NCI-H2081 treated with DMSO at 0.1 percent for 48 hours (cell line): ENCODE measurements around the gene RNF26.

Experiments used
- DNase-seq: peaks from one replicate; lab custom pipeline; 2025; lab: John Stamatoyannopoulos, UW

The RNF26 gene

DNA sequence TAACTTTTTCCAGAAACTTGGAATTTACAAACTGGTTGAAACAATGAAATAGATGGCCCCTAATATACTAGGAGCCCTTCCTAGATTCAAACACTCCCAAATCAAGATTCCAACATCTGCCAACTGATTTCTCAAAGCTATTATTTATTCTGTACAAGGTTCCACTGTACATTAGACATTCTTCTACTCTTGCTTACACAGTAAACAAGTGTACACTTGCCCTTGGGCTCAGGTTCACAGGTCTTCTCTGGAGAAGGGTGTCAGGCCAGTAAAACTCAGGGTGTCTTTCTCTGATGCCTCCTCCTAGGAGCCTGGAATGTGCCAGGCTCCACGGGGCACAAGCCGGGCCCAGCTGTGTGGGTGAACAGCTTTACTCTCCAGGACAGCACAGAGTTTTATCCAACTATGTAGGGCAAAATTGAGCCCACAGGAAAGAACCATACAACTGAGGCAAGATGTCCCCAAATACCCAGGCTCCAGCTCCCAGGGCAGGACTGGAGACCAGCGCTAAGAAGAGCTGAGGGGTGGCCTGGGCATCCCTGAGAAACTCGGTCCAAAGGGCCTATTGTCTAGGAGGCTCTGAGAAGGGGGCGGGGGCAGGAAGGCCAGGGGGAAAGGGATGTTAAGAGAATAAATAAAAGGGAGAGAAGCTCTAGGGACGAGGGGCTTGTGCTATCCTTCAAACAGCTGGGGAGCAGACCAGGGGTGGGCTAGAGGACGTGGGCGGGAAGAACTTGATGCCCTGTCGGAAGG, 20.9 kb downstream of the RNF26 start:
- DNase-seq, result no peak

DNA sequence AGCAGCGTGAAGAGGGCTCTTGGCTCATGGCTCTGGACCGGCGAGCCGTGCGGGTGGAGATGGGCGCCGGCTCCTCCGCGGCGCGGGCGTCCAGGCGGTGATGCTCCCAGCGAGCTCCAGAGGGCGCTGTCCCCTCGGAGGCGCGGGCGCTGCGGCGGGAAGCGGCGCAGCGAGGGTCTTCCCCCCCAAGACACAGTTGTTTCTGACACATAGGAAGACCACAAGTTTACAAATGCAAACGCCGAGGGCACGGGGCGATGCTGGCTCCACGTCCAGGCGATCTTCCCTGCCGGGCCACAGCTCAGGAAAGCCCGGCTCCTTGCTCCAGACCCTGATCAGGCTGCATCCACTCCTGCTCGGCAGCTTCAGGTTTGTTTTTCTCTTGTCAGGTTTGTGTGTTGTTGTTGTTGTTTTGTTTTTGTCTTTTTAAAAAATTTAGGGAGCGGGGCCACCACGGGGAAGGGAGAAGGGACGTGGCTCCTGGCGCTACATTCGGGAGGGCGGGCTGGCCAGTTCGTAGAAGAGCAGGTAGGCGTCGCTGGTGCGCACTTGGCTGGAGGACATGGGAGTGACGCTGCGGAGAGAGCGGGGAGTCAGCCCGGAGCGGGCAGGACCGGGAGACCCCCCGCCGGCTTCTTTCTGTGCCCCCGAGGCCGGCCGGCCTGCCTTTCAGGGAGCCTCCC, 22.2 kb downstream of the RNF26 start:
- no peak for DNase-seq

DNA sequence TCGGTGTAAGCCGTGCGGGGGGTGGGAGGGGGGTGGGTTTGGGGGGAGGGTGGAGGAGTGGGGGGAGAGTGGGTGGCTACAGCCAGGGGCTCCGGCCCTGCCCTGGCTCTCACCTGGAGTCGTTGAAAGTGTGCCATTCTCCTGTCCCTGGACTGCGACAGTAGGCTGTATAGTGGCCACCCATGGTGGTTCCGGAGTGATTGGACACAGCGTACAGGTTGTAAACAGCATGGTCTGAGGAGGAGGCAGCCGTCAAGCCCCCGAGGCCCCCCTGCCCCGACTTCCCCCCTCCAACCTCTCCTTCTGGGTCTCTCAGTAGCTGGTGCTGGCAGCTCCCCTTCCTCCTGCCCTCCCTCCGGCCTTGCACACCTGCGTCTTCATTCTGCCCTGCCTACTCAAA, 22.7 kb downstream of the RNF26 start:
- DNase-seq, result no peak

DNA sequence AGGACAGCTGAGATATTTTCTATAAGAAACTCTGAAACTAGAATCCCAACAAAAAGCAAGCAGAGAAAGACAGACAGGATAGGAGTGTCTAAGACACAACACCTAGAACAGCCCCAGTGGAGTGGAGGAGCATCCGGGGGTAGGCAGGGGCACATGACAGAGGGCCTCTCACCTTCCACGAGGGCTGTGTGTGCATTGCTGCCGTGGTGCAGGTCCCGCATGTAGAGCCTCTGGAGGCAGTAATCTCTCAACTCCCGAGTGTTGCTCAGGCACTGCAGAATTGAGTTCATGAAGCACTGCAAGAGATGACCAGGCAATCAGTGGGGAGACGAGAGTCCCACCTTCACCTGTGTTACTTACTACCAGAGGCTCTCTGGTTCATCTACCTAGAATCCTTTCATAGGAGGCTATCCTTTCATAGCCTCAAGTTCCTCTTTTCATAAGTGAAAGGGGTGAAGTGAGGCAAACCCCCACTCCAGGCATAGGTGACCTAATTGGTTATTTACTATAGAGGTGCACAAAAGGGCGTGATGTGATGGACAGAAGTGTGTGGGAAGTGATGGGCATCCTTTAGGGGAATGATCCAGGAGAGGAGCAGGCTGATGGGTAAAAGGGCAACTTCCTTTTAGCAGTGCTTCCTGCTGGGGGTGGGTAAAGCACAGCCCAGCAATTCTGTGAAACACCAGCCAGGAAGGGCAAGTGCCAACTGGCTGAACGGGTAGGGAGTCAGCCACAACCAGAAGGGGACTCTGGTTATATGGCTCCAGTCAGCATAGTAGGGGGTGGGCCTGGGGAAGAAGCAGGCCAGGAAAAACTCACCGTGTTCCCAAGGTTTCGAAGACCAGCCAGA, 25.3 kb downstream of the RNF26 start:
- no peak for DNase-seq

DNA sequence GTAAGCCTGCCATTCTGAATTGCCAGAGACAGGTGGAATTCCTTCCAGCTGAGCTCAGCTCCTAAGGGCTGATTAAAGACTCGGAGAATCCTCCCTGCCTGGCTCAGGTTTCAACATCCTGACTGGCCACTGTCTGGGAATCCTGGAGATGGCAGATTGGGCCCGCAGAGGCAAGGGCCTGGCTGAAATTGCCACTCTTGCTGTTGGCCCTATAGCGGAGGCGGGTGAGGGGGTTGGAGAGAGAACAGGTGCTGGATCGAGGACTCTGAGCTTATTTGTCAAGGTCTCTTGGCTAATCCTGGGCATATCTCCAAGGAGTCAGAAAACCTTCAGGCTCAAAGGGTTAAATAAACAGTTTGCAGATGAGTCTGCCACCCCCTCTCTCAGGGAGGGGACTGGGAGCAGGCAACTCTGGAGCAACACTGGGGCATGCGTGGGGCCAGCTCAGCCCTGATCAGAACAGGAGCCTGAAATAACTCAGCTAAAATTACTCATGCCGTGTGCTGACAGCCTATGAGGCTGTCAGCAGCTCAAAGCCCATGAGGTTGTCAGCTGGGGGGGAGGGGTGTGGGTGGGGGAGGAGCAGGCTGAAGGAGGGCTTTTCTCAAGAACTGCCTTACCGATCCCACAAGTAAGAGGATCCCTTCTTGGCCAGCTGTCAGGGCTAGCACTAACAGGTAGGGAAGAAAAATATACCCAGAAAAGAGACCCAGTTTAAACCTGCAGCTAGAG, 26.9 kb downstream of the RNF26 start:
- no peak for DNase-seq

DNA sequence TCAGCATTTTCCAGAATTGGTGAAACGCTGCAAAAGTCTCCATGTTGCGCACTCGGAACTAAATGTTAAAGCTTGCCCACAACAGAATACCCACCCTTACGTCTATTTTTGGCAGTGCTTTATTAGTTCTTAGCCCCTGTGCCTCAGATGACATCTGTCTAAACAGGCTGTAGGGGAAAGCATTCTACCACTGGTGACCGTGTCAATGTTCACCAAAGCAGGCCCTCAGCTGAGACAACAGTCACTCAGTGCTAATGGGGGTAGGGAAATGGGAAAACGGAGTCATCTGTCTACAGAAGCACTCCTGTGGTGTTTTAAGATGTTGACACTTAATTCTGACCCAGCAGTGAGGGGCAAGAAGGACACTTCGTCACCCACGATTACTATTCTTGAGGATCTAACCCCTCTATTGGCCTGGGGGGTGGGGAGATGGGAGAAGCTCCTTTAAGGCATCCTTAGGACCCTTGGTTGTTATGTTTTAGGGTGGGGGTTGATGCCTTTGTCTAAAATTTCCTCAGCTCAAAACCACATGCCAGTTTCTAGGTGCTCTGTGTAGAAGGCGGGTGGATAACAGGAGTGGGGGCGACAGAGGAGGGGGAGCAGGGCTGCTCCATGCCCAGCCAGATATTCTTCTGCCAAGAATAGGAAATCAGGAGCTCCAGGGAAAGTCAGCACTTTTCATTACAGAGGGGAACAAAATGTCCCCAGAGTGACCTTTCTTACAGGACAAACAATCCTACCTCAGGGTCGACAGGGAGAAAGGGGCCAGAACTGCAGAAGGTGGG, 27.8 kb downstream of the RNF26 start:
- no peak for DNase-seq

DNA sequence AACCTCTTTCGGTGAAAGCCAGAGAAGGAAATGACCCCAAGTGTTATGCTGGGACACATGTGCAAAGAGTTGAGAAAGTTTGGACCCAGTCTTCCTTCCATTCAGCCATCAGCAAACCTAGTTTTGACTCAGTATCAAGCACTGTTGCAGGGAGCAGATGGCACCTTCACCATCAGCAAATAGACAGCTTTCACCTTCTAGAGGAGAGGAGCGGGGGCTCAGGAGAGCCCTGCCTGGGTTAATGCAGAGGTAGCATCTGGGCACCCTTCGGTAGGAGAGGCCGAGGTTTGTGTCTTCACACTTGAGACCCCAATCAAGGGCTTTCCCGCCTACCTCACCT, 28.4 kb downstream of the RNF26 start:
- no peak for DNase-seq

DNA sequence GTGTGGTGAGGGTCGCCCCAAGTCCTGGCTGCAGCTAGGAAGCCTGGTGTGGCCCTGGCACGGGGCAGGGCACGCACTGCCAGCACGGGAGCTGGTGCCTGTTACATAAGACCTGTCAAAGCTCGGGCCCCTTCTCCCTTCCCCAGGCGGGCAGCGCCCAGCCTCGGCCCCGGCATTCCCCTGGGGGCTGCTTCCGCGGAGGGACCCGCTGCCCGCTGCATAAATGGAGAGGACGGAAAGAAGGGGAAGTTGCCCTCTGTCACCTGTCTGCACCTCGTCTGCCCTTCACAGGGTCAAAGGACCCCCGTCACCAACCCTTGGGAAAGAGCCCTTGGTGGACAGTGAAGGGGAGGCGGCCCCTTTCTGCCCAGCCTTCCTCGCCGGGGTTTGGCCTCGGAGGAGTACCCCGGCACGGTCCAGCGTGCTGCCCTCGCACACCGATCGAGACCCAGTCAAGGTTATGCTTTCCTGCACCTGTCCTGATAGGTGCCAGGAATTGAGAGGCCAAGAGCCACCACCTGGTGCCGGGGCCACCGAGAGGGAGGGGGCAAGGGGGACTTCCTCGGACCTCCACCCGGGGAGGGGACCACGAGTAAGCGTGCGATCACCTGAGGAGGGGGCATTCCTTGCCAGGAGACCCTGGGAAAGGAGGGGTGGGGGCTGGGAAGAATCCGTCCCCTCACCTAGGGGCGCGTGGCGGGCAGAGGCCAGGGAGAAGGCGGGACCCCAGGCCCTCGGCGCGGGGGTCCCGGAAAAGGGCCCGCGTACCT, 28.9 kb downstream of the RNF26 start:
- no peak for DNase-seq

DNA sequence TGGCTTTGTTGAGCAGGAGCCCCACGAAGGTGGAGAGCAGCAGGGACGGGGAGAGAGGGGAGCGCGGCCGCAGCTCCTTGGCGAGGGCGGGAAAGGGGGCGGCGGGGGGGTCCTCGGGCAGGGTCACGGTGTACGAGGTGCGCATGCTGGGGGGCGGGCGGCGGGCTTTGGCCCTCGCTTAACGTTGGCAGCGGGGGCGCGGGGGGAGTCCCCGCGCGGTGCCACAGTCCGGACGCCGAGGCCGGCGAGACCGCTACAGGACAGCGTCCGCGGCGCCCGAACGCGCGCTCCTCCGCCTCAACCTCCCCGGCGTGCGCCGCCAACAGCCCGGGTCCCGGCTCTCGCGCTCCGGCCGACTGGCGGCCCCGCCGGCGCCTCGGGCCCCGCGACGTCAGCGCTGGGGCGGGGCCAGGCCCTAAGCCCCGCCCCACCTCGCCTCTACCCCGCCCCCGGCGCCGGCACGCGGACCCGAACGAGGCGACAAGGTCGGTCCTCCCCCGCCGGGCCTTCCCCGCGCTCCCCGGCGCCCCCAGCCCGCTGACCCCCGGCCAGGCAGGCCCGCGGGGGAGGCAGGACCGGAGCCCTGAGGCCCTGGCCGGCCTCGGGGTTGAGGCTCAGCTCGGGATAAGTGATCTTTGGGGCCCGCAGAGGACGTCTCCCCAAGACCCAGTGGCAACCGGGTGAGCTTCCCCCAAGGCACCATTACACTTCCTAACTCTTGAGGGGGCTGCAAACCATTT, 29.7 kb downstream of the RNF26 start:
- DNase-seq, result no peak

DNA sequence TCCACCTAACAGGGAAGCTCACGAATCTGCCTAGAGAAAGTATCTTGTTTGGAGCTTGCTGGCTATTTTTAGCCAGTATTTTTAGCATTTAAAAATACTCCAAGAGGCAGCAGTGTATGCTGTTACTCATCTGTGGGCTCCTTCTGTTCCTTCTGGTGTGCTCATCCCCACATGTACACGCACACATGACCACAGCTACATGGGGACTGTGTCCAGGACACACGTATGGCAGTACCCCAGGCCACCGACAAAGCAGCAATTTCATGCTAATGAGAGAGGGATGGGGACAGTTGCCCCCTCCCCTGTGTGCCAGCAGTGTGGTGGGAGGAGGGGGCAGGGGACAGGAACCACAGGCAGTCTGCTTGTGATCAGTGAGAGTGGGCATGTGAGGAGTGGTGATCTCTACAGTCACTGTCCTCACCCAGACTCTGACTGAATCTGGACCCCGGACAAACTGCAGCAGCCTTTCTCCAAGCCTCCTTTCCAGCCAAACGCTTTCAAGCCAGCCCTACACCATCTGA, 30.8 kb downstream of the RNF26 start:
- DNase-seq, result no peak

DNA sequence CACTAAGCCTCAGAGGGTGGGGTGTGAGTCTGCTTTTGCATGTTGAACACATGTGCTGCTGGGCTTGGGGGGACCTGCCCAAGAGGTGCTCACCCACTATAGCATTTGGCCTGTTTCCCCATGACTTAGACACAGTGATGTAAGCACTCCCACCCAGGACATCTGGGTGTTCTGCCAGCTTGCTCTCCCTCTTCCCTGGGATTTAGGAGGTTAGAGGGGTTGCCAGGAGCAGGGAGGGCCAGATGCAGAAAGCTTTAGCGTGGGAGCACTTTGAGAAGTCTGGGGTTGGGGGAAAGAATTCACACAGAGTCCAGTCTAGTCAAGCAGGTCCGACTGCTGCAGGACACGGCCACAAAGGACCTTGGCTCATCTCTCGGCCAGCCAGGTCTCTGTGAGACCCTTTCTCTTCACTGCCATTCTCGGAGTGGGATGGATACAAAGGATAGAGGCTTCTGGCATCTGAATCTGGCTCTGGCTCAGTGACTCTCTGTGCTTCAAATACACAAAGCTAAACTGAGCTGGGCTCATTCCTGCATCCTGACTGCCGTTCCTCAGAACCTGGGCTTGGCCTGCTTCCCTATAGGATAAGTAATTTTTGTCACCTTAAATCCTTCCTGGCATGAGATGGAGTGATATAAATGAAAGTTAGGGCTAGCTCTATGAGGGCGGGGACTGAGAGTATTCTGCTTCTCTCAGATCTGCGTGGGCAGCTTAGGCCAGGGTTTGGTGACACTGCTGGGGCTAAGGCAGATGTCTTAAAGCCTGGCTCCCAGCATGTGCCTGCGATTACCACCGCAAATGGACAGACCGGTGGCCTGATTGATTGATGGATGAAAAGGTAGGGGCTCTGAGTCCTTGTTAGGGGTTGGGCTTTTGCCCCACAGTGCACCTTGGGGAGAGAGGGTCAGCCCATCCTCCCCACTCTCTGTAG, 32.6 kb downstream of the RNF26 start:
- no peak for DNase-seq

DNA sequence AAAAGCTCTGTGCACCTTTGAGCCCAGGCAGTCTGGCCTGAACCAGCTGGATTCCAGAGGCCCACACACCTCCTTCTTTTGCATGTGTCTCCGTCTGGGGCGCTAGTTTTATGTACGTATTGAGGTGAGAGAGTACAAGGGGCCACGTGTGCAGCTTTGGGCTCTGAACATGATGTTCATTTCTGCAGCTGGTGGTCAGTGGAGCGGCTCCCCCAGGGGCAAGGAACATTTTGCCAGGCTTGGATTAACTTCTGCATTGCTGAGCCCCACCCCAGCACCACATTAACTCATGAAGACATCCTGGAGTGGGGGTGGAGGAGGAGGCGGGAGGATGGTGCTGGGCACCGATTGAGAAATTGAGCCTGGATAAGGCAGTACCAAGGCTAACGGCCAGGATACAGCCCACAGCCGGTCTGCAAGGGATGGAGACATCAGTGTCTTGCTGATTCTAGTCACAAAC, 33.4 kb downstream of the RNF26 start:
- DNase-seq, result no peak

DNA sequence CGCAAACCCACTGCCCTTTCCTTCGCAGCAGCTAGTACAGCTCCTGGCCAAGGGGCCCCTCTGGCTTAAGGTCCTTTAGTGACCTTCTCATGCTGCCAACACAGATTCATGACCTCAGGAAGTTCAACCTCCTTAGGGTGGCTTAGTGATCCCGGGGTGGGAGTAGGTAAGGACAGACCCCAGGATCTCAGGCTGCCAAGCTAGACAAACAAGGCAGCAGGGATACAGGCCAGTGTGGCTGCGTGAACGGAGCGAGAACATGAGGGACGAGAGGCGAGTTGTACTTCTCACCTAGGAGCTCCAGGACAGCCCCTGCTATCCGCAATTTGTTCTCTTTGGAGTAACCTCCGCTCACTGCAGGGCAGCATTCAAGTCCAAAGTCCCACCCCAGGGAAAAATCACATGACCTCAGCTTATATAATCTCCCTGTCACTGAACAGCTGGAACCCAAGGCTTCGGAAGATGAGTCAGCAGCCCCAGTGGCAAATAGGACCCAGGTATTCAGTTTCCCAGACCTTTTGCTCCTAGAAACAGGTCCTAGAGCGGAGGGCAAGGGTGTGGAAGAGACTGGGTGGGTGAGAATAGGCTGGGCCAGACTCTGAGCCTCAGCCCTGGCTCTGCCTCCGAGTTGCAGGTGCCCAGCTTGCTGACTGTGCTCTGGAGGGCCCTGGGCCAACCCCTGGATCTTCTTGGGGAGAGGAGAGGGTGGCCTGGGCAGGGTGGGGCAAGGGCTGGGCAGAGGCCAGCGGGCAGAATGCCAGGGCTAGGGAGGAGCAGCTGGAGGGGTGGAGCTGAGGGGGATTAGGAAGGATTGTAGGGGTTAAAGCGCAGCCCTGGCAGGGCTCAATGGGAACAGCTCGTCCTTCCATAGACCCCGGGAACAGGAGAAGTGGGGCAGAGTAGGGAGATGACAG, 34.1 kb downstream of the RNF26 start:
- DNase-seq, result no peak

DNA sequence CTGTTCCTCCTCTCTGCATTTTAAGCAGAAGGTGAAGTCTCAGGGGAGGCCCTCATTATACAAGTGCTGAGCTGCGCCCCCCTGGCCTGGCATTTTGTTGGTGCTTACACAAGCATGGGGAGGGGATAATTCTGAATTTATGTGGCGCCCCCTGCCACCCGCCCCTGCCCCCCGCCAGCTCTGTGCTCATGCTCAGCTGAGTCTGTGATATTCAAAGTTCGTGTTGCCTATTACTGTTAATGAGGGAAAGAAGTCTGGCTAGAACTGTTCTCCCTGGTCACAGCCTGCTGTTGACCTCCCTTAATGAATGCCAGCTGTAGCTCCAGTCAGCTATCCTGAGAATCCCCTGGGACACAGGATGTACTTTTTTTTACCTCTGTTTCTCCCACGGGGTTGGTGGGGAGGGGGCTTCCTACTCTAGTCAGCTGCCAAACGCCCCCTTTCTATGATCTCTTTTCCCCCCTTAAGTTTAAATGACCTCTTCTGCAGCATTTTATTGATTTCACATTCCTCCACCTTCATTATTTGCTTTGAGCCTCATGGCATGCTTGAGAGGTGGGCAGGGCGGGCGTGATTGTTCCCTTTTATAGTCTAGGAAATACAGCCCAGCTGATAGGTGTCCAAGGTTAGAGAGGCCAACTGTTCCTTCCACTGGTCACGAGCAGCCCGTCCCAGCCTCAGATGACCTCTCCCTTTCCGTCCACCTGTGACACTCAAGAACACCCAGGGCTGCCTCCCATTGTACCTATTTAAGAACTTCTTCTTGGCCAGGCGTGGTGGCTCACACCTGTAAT, 35.0 kb downstream of the RNF26 start:
- no peak for DNase-seq

DNA sequence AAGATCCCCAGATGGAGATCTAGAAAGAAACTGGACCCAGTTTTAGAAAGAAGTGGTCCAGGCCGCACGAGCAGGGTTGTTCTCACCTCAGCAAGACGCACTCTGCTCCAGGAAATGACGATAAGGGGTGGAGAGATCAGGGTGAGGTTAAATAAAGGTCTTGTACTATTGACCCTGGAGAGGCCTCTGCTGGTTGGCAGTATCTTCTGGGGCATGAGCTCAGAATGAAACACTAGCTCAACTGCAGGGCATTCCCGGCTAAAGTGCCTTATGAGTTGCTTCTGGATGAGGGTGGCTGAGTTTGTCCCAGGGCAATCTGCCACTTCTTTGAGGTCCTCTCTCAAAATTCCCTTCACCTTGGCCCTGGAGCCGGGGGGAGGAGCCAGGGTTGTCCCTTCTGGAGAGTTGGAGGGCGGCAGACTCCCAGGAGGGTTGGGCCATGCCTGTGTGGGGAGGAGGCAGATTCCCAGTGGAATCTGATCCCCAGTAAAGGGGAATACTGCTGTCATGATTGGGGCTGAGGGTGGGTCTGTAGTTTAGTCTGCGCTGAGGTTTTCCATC, 36.2 kb downstream of the RNF26 start:
- no peak for DNase-seq

DNA sequence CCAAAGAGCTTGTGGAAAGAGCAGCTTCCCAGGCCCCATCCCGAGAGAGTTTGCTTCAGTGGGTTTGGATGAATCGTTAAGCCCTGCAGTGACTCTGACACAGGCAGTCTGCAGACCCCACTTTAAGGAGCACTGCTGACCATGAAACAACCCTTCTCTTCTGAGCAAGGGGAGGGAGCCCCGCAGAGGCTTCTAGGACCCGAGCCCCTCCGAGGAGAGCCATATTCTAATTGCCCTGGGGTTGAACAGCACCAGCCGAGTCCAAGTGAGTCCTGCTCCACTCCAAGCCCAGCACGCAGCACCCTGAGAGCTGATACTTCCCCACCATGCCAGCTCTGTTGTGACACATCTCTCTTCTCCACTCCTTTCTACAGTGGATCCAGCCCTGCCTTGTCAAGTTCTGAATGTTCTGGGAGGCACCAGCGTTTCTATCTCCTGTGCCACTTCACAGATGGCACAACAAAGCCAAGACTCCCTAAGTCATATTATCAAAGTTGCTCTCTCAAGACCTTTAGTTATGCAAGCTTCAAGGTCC, 36.8 kb downstream of the RNF26 start:
- DNase-seq, result no peak
